Duodenal mucosa (tissue), 2 donors: ENCODE data around the gene PRUNE1.

Experiments used
- H3K27ac ChIP-seq: one replicate; pipeline ENCODE4 v1.7.0; 2013; ENCODE audit warnings: low read depth, low read length
- H3K27me3 ChIP-seq, 2 donors: one replicate each; pipeline ENCODE4 v1.7.0; 2013; ENCODE audit warnings: low read length in 2 of 2, control low read depth in 1 of 2; ENCODE audit not compliant: insufficient read depth in 2 of 2, control insufficient read depth in 1 of 2
- H3K36me3 ChIP-seq, 2 donors: one replicate each; pipeline ENCODE4 v1.7.0; 2013; ENCODE audit warnings: low read length in 2 of 2, control low read depth in 1 of 2; ENCODE audit not compliant: insufficient read depth in 2 of 2, control insufficient read depth in 1 of 2
- H3K4me1 ChIP-seq, 2 donors: one replicate each; pipeline ENCODE4 v1.7.0; 2013; ENCODE audit warnings: low read length in 2 of 2, control low read depth in 1 of 2; ENCODE audit not compliant: insufficient read depth in 2 of 2, control insufficient read depth in 1 of 2
- H3K4me3 ChIP-seq, 2 donors: one replicate each; pipeline ENCODE4 v1.7.0; 2013; ENCODE audit warnings: low read length in 2 of 2, low read depth in 1 of 2
- H3K9ac ChIP-seq, 2 donors: one replicate each; pipeline ENCODE4 v1.7.0; 2013; ENCODE audit warnings: low read length in 2 of 2, low read depth in 1 of 2
- H3K9me3 ChIP-seq, 2 donors: one replicate each; pipeline ENCODE4 v1.7.0; 2013; ENCODE audit warnings: low read length in 2 of 2, control low read depth in 1 of 2; ENCODE audit not compliant: control insufficient read depth in 1 of 2

Gene PRUNE1

GRCh38 chr1:150976879-150977694, 31.2 kb upstream of the PRUNE1 start:
- Histone ChIP-seq H3K27ac (peak overlapping the region; percentile 59), H3K4me1 (peaks cover 49 to 50% of the 10 kb centered on the region in 2 donors)

DNA sequence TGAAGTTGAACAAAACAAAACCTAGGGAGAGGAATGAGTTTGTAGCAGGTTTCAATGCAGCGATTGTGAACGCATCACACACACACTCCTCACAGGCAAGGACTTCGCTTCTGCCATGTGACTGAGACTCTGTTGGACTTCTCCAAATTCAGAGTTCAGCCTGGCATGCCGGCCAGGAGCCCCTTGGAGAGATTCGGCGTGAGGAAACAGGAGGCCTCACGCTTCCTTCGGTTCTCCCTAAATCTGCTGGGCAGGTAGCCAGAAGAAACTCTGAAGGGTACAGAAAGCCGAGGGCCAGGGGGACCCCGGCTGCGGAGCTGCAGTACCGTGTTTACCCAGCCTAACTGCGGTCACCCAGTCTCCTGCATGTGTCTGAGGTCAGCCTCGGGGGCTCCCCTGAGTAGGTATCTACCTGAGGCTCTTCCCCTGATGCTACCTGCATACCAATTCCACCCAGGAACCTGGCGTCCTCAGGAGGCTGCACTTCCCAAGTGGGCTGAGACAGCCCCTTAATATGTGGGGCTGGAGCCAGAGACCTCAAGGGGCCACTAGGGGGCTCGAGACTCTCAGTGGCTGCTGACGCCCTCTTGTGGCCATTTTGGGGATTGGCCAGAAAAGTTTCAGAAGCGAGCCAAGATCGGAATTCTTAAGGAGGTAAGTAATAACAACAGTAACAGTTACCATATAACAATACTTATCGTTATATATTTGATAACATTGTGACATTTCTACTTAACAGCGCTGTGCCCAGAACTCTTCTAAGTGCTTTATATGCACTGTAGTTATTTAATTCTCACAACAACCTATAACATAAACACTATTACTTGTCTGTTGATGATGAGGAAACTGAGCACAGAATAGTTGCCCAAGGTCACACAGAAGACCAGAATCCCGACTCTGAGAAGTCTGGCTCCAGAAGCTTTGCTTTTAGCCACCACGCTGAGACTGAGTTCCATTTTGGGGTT, 28.9 kb upstream of the PRUNE1 start:
- no peak overlapping the region for H3K27ac ChIP-seq
- peak overlapping the region; percentile 19 to 46 for H3K4me3 ChIP-seq
- peak overlapping the region in 1 of 2 donors; percentile 15 for H3K9ac ChIP-seq
- peaks cover 39 to 41% of the 10 kb centered on the region in 2 donors for H3K4me1 ChIP-seq
- H3K9me3 ChIP-seq = no peaks in the 10 kb centered on the region
- H3K36me3 ChIP-seq = no peaks in the 10 kb centered on the region
- H3K27me3 ChIP-seq = no peaks in the 10 kb centered on the region

More at GRCh38 chr1:150976879-150977694, 31.2 kb upstream of the PRUNE1 start:
- Histone ChIP-seq H3K36me3 (no peaks in the 10 kb centered on the region), H3K9me3 (no peaks in the 10 kb centered on the region), H3K9ac (peak overlapping the region in 1 of 2 donors; percentile 20), H3K4me3 (peak overlapping the region in 1 of 2 donors; percentile 46), H3K27me3 (no peaks in the 10 kb centered on the region)

GRCh38 chr1:150981177-150981804, 27.0 kb upstream of the PRUNE1 start:
- no peak overlapping the region for H3K27ac ChIP-seq

GRCh38 chr1:150981805-150982712, 26.2 kb upstream of the PRUNE1 start, which contains the start of gene ANXA9:
ANXA9 (plus strand) TSS chr1:150982292; CDS start chr1:150983106, 814 bp downstream.
- H3K9ac ChIP-seq = peak within 1 kb of the TSS in 1 of 2 donors; percentile 0
- no peaks in the 10 kb centered on the region for H3K9me3 ChIP-seq
- peaks cover 35 to 36% of the 10 kb centered on the region in 2 donors for H3K4me1 ChIP-seq
- H3K36me3 ChIP-seq = no peaks in the 10 kb centered on the region
- H3K27ac ChIP-seq = no peak within 1 kb of the TSS
- H3K4me3 ChIP-seq = no peak within 1 kb of the TSS
- H3K27me3 ChIP-seq = no peaks in the 10 kb centered on the region

More at GRCh38 chr1:150981177-150981804, 27.0 kb upstream of the PRUNE1 start:
- Histone ChIP-seq H3K9me3 (no peaks in the 10 kb centered on the region), H3K36me3 (no peaks in the 10 kb centered on the region), H3K27me3 (no peaks in the 10 kb centered on the region), H3K9ac (no peak overlapping the region), H3K4me1 (peaks cover 39 to 41% of the 10 kb centered on the region in 2 donors), H3K4me3 (no peak overlapping the region)

- Histone ChIP-seq H3K4me3 (no peak overlapping the region), H3K9ac (no peak overlapping the region), H3K4me1 (peaks cover 18% of the 10 kb centered on the region in 2 donors), H3K36me3 (no peaks in the 10 kb centered on the region), H3K27ac (no peak overlapping the region), H3K9me3 (no peaks in the 10 kb centered on the region), H3K27me3 (no peaks in the 10 kb centered on the region)
Measured at GRCh38 chr1:150985179-150985825, 22.9 kb upstream of the PRUNE1 start.

DNA sequence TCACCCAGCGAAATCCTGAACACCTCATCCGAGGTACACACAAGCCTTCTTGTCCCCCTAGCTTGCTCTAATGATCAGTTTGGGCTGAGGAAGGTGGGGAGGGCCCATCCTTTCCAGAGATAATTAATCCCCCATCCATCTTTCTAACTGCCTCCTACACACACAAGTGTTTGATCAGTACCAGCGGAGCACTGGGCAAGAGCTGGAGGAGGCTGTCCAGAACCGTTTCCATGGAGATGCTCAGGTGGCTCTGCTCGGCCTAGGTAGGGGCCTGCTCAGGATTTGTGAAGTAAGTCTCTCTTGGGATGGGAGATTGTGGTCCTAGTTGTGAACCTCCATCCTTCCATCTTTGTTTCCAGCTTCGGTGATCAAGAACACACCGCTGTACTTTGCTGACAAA, 20.3 kb upstream of the PRUNE1 start:
- no peak overlapping the region for H3K4me3 ChIP-seq
- H3K4me1 ChIP-seq = no peaks in the 10 kb centered on the region
- no peak overlapping the region for H3K27ac ChIP-seq
- H3K9me3 ChIP-seq = no peaks in the 10 kb centered on the region
- H3K27me3 ChIP-seq = no peaks in the 10 kb centered on the region
- H3K36me3 ChIP-seq = no peaks in the 10 kb centered on the region
- no peak overlapping the region for H3K9ac ChIP-seq

DNA sequence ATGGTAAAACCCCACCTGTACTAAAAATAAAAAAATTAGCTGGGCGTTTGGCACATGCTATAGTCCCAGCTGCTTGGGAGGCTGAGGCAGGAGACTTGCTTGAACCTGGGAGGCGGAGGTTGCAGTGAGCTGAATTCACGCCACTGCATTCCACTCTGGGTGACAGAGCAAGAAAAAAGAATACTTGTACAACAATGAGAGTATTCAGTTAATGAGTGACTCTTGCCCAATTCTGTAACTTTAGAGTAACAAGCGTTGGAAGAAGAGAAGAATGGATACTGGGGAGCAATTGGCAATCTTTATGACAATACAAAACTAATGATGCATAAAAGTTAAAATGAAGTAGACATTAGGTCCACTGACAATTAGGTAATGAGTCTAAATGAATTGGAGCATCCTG, 15.6 kb upstream of the PRUNE1 start:
- Histone ChIP-seq H3K27me3 (no peaks in the 10 kb centered on the region), H3K4me1 (peaks cover 0 to 5% of the 10 kb centered on the region in 2 donors), H3K36me3 (peaks cover 9 to 13% of the 10 kb centered on the region in 2 donors), H3K9me3 (no peaks in the 10 kb centered on the region), H3K4me3 (no peak overlapping the region), H3K27ac (no peak overlapping the region), H3K9ac (no peak overlapping the region)

DNA sequence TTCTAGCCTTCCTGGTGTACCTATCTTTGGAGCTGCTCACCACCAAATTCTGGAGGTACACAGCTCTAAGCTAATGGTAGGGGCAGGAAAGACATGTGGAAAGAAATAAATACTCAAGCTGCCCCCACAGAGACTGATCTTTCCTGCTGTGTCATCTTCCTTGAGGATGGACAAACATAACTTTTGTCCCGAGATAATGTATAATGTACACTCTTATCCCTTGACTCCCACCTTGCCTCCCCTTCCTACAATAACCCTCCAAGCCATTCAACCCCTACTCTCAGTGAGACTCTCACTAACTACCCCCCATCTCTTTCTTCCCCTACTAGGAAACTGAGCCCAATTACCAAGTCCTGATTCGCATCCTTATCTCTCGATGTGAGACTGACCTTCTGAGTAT, 14.0 kb upstream of the PRUNE1 start:
- H3K36me3 ChIP-seq = peaks cover 16 to 26% of the 10 kb centered on the region in 2 donors
- H3K4me1 ChIP-seq = peaks cover 0 to 5% of the 10 kb centered on the region in 2 donors
- H3K4me3 ChIP-seq = no peak overlapping the region
- no peaks in the 10 kb centered on the region for H3K27me3 ChIP-seq
- no peaks in the 10 kb centered on the region for H3K9me3 ChIP-seq
- no peak overlapping the region for H3K9ac ChIP-seq
- H3K27ac ChIP-seq = no peak overlapping the region

DNA sequence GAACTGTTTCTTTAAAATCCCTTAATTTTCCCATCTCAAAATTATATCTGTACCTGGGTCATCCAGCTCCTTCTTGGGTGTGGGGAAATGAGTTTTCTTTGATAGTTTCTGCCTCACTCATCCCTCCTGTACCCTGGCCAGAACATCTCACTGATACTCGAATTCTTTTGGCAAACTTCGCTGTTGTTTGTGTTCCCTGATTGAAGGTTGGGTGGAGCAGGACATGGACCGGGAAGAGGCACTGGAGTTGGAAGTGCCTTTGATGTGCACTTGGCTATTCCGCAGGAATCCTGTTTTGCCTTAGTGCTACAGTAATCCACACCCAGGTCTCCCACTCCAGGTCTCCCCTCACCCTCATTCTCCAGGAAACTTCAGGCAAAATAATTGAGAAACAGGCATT, 12.8 kb upstream of the PRUNE1 start:
- no peaks in the 10 kb centered on the region for H3K9me3 ChIP-seq
- no peak overlapping the region for H3K4me3 ChIP-seq
- H3K9ac ChIP-seq = no peak overlapping the region
- no peak overlapping the region for H3K27ac ChIP-seq
- peaks cover 22 to 36% of the 10 kb centered on the region in 2 donors for H3K36me3 ChIP-seq
- H3K4me1 ChIP-seq = peaks cover 0 to 5% of the 10 kb centered on the region in 2 donors
- no peaks in the 10 kb centered on the region for H3K27me3 ChIP-seq
